HuH-7 (cell line): ENCODE results near the gene GYG2.
A peak's percentile ranks its signal among the peaks of the same experiment; 100 is the strongest.
"Not testable (repeated sequence)": the region's sequence is repeated elsewhere in the genome, so short reads cannot be mapped to it uniquely, and the experiment has no call there.

Experiments
- DNase-seq: peaks from one replicate; pipeline ENCODE4 v3.0.0; 2011; ENCODE audit warnings: low spot score

The GYG2 gene

GRCh38 chrX:2871831-2872230, 43.1 kb downstream of the GYG2 start:
- no peak for DNase-seq

GRCh38 chrX:2872671-2873277, 44.0 kb downstream of the GYG2 start:
- no peak for DNase-seq

GRCh38 chrX:2874222-2875135, 45.7 kb downstream of the GYG2 start:
- no peak for DNase-seq

GRCh38 chrX:2875136-2875481, 46.4 kb downstream of the GYG2 start:
- no peak for DNase-seq

- DNase-seq: no peak
Measured at GRCh38 chrX:2875798-2876399, 47.2 kb downstream of the GYG2 start.

- no peak for DNase-seq
Measured at GRCh38 chrX:2878563-2878962, 49.8 kb downstream of the GYG2 start.

- DNase-seq: no peak
Measured at GRCh38 chrX:2879670-2880069, 50.9 kb downstream of the GYG2 start.

- DNase-seq: no peak
Measured at GRCh38 chrX:2883770-2884169, 55.0 kb downstream of the GYG2 start.

- DNase-seq: no peak
Measured at GRCh38 chrX:2888309-2888708, 59.6 kb downstream of the GYG2 start.

- no peak for DNase-seq
Measured at GRCh38 chrX:2889045-2889605, 60.4 kb downstream of the GYG2 start.

GRCh38 chrX:2889706-2890490, 61.2 kb downstream of the GYG2 start:
- DNase-seq: not testable (repeated sequence)

GRCh38 chrX:2890536-2891460, 62.1 kb downstream of the GYG2 start:
- not testable (repeated sequence) for DNase-seq

- no peak for DNase-seq
Measured at GRCh38 chrX:2892816-2893215, 64.1 kb downstream of the GYG2 start.

GRCh38 chrX:2894885-2895292, 66.2 kb downstream of the GYG2 start:
- DNase-seq: no peak

- DNase-seq: no peak
Measured at GRCh38 chrX:2897311-2897689, 68.6 kb downstream of the GYG2 start.

GRCh38 chrX:2897690-2898623, 69.2 kb downstream of the GYG2 start:
- DNase-seq: peak; percentile 32

GRCh38 chrX:2898846-2899512, 70.2 kb downstream of the GYG2 start:
- DNase-seq: no peak

GRCh38 chrX:2901367-2902036, 72.8 kb downstream of the GYG2 start:
- DNase-seq: no peak

GRCh38 chrX:2902841-2903240, 74.1 kb downstream of the GYG2 start:
- DNase-seq: no peak
